SU-DHL-6 (cell line): Measurements from ENCODE around the gene GAPDH.

ENCODE experiments used
- H2AFZ ChIP-seq: fragments of 200-600 bp; sonication (generic); 2 replicates; pipeline ENCODE4 v1.6.1; 2014; ENCODE audit warnings: low read depth, mild to moderate bottlenecking, moderate library complexity, mixed read lengths, antibody characterized with exemption, low read length; ENCODE audit not compliant: severe bottlenecking
- H3F3A ChIP-seq: fragments of 200-600 bp; shearing (Covaris generic); 2 replicates; pipeline ENCODE4 v1.6.0; 2016; ENCODE audit warnings: antibody characterized with exemption, mild to moderate bottlenecking; ENCODE audit not compliant: insufficient read depth
- H3K27ac ChIP-seq: fragments of 200-600 bp; sonication (generic); 2 replicates; pipeline ENCODE4 v1.5.1; 2016; ENCODE audit warnings: low read depth, mild to moderate bottlenecking, low read length, moderate library complexity, mixed read lengths
- H3K27me3 ChIP-seq: fragments of 200-600 bp; sonication (generic), shearing (Covaris generic); 2 replicates; pipeline ENCODE4 v1.6.0; 2014; ENCODE audit warnings: mild to moderate bottlenecking, low read length
- H3K36me3 ChIP-seq: fragments of 200-600 bp; sonication (generic); 2 replicates; pipeline ENCODE4 v1.6.1; 2014; ENCODE audit warnings: mild to moderate bottlenecking, low read length, mixed read lengths
- H3K4me2 ChIP-seq: fragments of 300-600, 200-600 bp; shearing (Covaris generic), sonication (generic); 2 replicates; pipeline ENCODE4 v1.6.0; 2014; ENCODE audit warnings: low read length, low read depth, mild to moderate bottlenecking; ENCODE audit not compliant: poor library complexity, severe bottlenecking
- H3K4me3 ChIP-seq: fragments of 200-600 bp; sonication (generic); 2 replicates; pipeline ENCODE4 v1.5.1; 2014; ENCODE audit warnings: antibody characterized with exemption, low read length, mild to moderate bottlenecking, mixed read lengths; ENCODE audit not compliant: insufficient read depth, poor library complexity, severe bottlenecking
- H3K79me2 ChIP-seq: fragments of 200-600 bp; sonication (generic); 2 replicates; pipeline ENCODE4 v1.6.1; 2014; ENCODE audit warnings: mild to moderate bottlenecking, low read length, moderate library complexity; ENCODE audit not compliant: insufficient read depth
- H3K9ac ChIP-seq: fragments of 200-600 bp; sonication (generic); 2 replicates; pipeline ENCODE4 v1.7.0; 2014; ENCODE audit warnings: mild to moderate bottlenecking, low read length
- H3K9me2 ChIP-seq: fragments of 200-600 bp; sonication (generic); replicated peaks from 2 replicates; pipeline ENCODE4 v1.6.1; 2014; ENCODE audit warnings: low read length; ENCODE audit not compliant: insufficient read depth
- H3K9me3 ChIP-seq: fragments of 200-600 bp; sonication (generic); 2 replicates; pipeline ENCODE4 v1.6.1; 2014; ENCODE audit warnings: low read length, mixed read lengths; ENCODE audit not compliant: insufficient read depth
- H4K20me1 ChIP-seq: fragments of 200-600 bp; sonication (generic); 2 replicates; pipeline ENCODE4 v1.6.1; 2014; ENCODE audit warnings: low read depth, mild to moderate bottlenecking, antibody characterized with exemption, low read length, moderate library complexity, mixed read lengths
- EZH2phosphoT487 ChIP-seq: fragments of 200-600 bp; sonication (generic), shearing (Covaris generic); conservative IDR thresholded peaks from 2 replicates; pipeline ENCODE4 v1.6.1; 2018; ENCODE audit warnings: mild to moderate bottlenecking, antibody characterized with exemption, low read length, moderate library complexity, mixed read lengths
- TF ChIP-seq, protein P1 (sequence below): fragments of 200-600 bp; sonication (generic); IDR thresholded peaks from one replicate; pipeline ENCODE4 v1.5.1; 2017; ENCODE audit warnings: antibody characterized with exemption, mild to moderate bottlenecking, low read length, moderate library complexity; ENCODE audit not compliant: insufficient read depth, poor library complexity, severe bottlenecking

The GAPDH gene

GRCh38 chr12:6492838-6493496, 41.4 kb upstream of the GAPDH start, which contains the start of gene MRPL51:
MRPL51 (minus strand) TSS chr12:6493262; CDS start chr12:6493136, 126 bp downstream.
- Histone ChIP-seq H3F3A (peaks cover 16% of the 10 kb centered on the region), H3K4me2 (peak within 1 kb of the TSS; percentile 96), H3K79me2 (peaks cover 46% of the 10 kb centered on the region), H3K9me2 (no peaks in the 10 kb centered on the region), H3K9ac (peak within 1 kb of the TSS; percentile 91), H2AFZ (peak within 1 kb of the TSS; percentile 49), H4K20me1 (no peaks in the 10 kb centered on the region), H3K36me3 (peaks cover 11% of the 10 kb centered on the region), H3K9me3 (no peaks in the 10 kb centered on the region), H3K27me3 (no peaks in the 10 kb centered on the region), H3K27ac (peak within 1 kb of the TSS; percentile 93), H3K4me3 (peak within 1 kb of the TSS; percentile 80)
- no peak for TF ChIP-seq EZH2phosphoT487
- TF ChIP-seq, protein P1, sequence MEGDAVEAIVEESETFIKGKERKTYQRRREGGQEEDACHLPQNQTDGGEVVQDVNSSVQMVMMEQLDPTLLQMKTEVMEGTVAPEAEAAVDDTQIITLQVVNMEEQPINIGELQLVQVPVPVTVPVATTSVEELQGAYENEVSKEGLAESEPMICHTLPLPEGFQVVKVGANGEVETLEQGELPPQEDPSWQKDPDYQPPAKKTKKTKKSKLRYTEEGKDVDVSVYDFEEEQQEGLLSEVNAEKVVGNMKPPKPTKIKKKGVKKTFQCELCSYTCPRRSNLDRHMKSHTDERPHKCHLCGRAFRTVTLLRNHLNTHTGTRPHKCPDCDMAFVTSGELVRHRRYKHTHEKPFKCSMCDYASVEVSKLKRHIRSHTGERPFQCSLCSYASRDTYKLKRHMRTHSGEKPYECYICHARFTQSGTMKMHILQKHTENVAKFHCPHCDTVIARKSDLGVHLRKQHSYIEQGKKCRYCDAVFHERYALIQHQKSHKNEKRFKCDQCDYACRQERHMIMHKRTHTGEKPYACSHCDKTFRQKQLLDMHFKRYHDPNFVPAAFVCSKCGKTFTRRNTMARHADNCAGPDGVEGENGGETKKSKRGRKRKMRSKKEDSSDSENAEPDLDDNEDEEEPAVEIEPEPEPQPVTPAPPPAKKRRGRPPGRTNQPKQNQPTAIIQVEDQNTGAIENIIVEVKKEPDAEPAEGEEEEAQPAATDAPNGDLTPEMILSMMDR: no peak

DNA sequence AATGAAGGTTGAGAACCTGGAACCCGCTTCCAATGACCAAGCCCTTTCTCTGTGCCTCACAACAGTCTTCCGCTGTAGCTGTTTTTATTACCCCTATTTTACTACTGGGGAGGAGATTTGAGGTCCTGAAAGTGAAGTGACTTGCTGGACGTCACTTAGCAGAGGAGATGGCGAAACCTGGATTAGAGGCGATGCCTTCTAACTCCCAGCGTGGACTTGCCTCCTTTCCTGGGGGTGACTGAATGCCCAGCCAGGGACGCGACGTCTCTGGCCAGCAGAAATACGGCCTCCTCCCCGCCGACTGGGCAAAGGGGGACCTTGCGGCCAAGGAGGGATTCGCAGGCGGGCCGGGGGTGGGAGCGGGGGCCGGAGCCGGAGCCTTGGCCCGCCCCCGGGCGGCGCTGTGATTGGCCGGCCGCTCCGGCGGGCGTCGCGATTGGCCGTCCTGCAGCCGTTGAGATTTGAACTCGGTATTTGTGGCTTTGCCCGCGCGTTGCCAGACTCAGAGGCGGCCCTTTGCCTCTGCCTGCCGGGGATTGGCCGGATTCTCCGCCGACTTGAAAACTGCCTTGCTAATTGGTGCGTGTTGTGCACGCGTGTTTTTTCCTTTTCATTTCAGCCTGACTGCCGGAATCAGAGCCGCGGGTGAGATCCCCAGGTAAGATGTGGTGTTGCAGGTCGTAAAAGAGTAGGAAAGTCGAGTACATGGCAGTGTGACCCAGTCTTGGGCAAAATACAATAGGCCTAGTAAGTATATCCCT, 40.6 kb upstream of the GAPDH start, which contains the start of gene NCAPD2:
NCAPD2 (plus strand) TSS at position 606 of the 761 bp plus-strand sequence. CDS start 997 bp downstream, outside the sequence.
- Histone ChIP-seq H3K4me3 (peak within 1 kb of the TSS; percentile 80), H2AFZ (peak within 1 kb of the TSS; percentile 49), H3K9me3 (no peaks in the 10 kb centered on the region), H3K79me2 (peaks cover 52% of the 10 kb centered on the region), H4K20me1 (no peaks in the 10 kb centered on the region), H3K27me3 (no peaks in the 10 kb centered on the region), H3K27ac (peak within 1 kb of the TSS; percentile 93), H3F3A (peaks cover 16% of the 10 kb centered on the region), H3K4me2 (peak within 1 kb of the TSS; percentile 96), H3K9me2 (no peaks in the 10 kb centered on the region), H3K36me3 (peaks cover 11% of the 10 kb centered on the region), H3K9ac (peak within 1 kb of the TSS; percentile 91)
- TF ChIP-seq EZH2phosphoT487: no peak
- TF ChIP-seq, protein P1: no peak

- Histone ChIP-seq H3K9me3 (no peaks in the 10 kb centered on the region), H3F3A (peaks cover 16% of the 10 kb centered on the region), H3K4me3 (peak overlapping the region; percentile 80), H4K20me1 (no peaks in the 10 kb centered on the region), H3K27me3 (no peaks in the 10 kb centered on the region), H3K79me2 (peaks cover 59% of the 10 kb centered on the region), H3K36me3 (peaks cover 16% of the 10 kb centered on the region), H3K4me2 (peak overlapping the region; percentile 92), H3K9me2 (no peaks in the 10 kb centered on the region), H3K9ac (peak overlapping the region; percentile 91), H2AFZ (no peak overlapping the region), H3K27ac (peak overlapping the region; percentile 93)
- TF ChIP-seq, protein P1: no peak
- TF ChIP-seq EZH2phosphoT487: no peak
These were observed 40.0 kb upstream of the GAPDH start for GRCh38 chr12:6494258-6494743.
